K562 (cell line): ENCODE measurements around the gene SLC9A3. TPM values are rescaled to one million over a fixed set of nuclear protein-coding genes. Genes with fewer than 3 reads are reported as not detected.

Source experiments
- ATAC-seq: fragments of 200-7000 bp; cut with Tn5 transposase; 3 replicates; pipeline ENCODE4 v1.9.1; 2020; ENCODE audit warnings: moderate library complexity
- BruUV-seq: library from RNA; stranded (reverse); fragments of 400-500 nt; replicated peaks from 2 replicates; lab custom pipeline; 2021; lab: Mats Ljungman, UMichigan
- CTCF ChIA-PET: fragments of 300-600 bp; formaldehyde crosslinking; extraction: SDS; loops from one replicate; lab custom pipeline; 2021; ENCODE audit warnings: low intra/inter-chr PET ratio; lab: Yijun Ruan, JAX
- POLR2A ChIA-PET: fragments of 300-600, 350-650 bp; sonication (Branson Sonifier 250); formaldehyde crosslinking; extraction: SDS; loops from one replicate; lab custom pipeline; 2021; ENCODE audit warnings: antibody characterized with exemption, inconsistent platforms; lab: Yijun Ruan, JAX
- DNase-seq, 4 experiments: peaks; one replicate each; pipeline versions ENCODE4 v3.0.0 to v3.0.0-alpha.2; 2011 to 2018; ENCODE audit warnings: low spot score in 3 of 4, mixed read lengths in 3 of 4; ENCODE audit errors: extremely low read depth in 1 of 4
- FAIRE-seq: peaks from 2 replicates; lab custom pipeline; 2011; peaks lifted over from hg19 to GRCh38; lab: Jason Lieb, UNC
- H2AFZ ChIP-seq: 2 replicates; pipeline ENCODE4 v1.6.0; 2011; ENCODE audit warnings: low read depth, low read length, control low read depth, inconsistent platforms
- H3K27ac ChIP-seq: fragments of 200-600 bp; 3 replicates; pipeline ENCODE4 v1.8.0; 2011; ENCODE audit warnings: low read depth, mild to moderate bottlenecking, control low read depth, inconsistent platforms, low read length, moderate library complexity, mixed read lengths; ENCODE audit errors: extremely low read depth
- H3K27me3 ChIP-seq, 2 experiments: fragments of 300-600 bp in 1 of 2; 2 replicates in 1 of 2; 3 replicates in 1 of 2; pipeline versions ENCODE4 v1.6.0 to v1.8.0; 2011; ENCODE audit warnings: inconsistent platforms in 2 of 2, low read length in 2 of 2, mild to moderate bottlenecking in 1 of 2, mixed read lengths in 1 of 2, moderate library complexity in 1 of 2; ENCODE audit not compliant: control insufficient read depth in 2 of 2, insufficient read depth in 2 of 2
- H3K36me3 ChIP-seq: fragments of 300-600 bp; 3 replicates; pipeline ENCODE4 v1.8.0; 2011; ENCODE audit warnings: mild to moderate bottlenecking, low read length, inconsistent platforms; ENCODE audit not compliant: control insufficient read depth, insufficient read depth
- H3K4me1 ChIP-seq, 2 experiments: fragments of 200-600 bp in 1 of 2; replicated peaks in 1 of 2; 2 replicates in 1 of 2; 3 replicates in 1 of 2; pipeline versions ENCODE4 v1.5.1 to v1.8.0; 2011; ENCODE audit warnings: inconsistent platforms in 2 of 2, low read length in 2 of 2, mild to moderate bottlenecking in 1 of 2, mixed read lengths in 1 of 2, moderate library complexity in 1 of 2; ENCODE audit not compliant: control insufficient read depth in 2 of 2, insufficient read depth in 2 of 2
- H3K4me2 ChIP-seq: 2 replicates; pipeline ENCODE4 v1.6.1; 2011; ENCODE audit warnings: low read length, control low read depth, inconsistent platforms, mixed read lengths; ENCODE audit not compliant: insufficient read depth
- H3K4me3 ChIP-seq: fragments of 200-600 bp; sonication (generic), shearing (Covaris generic); 2 replicates; pipeline ENCODE4 v1.5.1; 2016; ENCODE audit warnings: control low read depth, inconsistent platforms
- H3K79me2 ChIP-seq: fragments of 200-600 bp; 3 replicates; pipeline ENCODE4 v1.8.0; 2011; ENCODE audit warnings: low read length, inconsistent platforms; ENCODE audit not compliant: control insufficient read depth, insufficient read depth
- H3K9ac ChIP-seq, 2 experiments: 2 replicates each; pipeline versions ENCODE4 v1.6.0 to v1.6.1; 2011; ENCODE audit warnings: low read depth in 2 of 2, low read length in 2 of 2, control low read depth in 1 of 2, inconsistent platforms in 1 of 2, mild to moderate bottlenecking in 1 of 2, mixed read lengths in 1 of 2; ENCODE audit not compliant: insufficient read depth in 1 of 2
- H3K9me1 ChIP-seq: one replicate; pipeline ENCODE4 v1.6.0; 2011; ENCODE audit warnings: inconsistent platforms, mild to moderate bottlenecking, low read length, moderate library complexity; ENCODE audit not compliant: control insufficient read depth, insufficient read depth
- H3K9me3 ChIP-seq: replicated peaks from 2 replicates; pipeline ENCODE4 v1.5.1; 2011; ENCODE audit warnings: low read depth, low read length, inconsistent platforms; ENCODE audit not compliant: control insufficient read depth, insufficient read depth
- H4K20me1 ChIP-seq: replicated peaks from 2 replicates; pipeline ENCODE4 v1.6.1; 2011; ENCODE audit warnings: low read length, inconsistent platforms, mixed read lengths; ENCODE audit not compliant: control insufficient read depth, insufficient read depth
- BRD4 ChIP-seq: fragments of 200-600 bp; sonication (generic); IDR thresholded peaks from 2 replicates; pipeline ENCODE4 v1.6.1; 2017; ENCODE audit warnings: inconsistent platforms
- CREB1 ChIP-seq, 2 experiments: sonication (generic) in 1 of 2; formaldehyde crosslinking in 1 of 2; IDR thresholded peaks; 2 replicates each; pipeline versions ENCODE4 v1.6.1 to v1.8.0; 2012 to 2022; ENCODE audit warnings: inconsistent platforms in 1 of 2, mild to moderate bottlenecking in 1 of 2, missing genetic modification reagents in 1 of 2, moderate library complexity in 1 of 2
- HSF4 ChIP-seq: fragments of 250-450 bp; sonication (Bioruptor Pico); IDR thresholded peaks from 2 replicates; pipeline ENCODE4 v2.1.2; 2022; ENCODE audit warnings: mild to moderate bottlenecking, moderate library complexity, borderline replicate concordance
- KDM2B ChIP-seq: fragments of 250-450 bp; sonication (Bioruptor Pico); IDR thresholded peaks from 2 replicates; pipeline ENCODE4 v1.8.0; 2021; ENCODE audit warnings: mild to moderate bottlenecking, moderate library complexity
- LCOR ChIP-seq: sonication (generic); formaldehyde crosslinking; IDR thresholded peaks from 2 replicates; pipeline ENCODE4 v1.8.0; 2022; ENCODE audit warnings: mild to moderate bottlenecking, missing genetic modification reagents
- NEUROD1 ChIP-seq: fragments of 150-350 bp; IDR thresholded peaks from 2 replicates; pipeline ENCODE4 v1.6.1; 2014; ENCODE audit warnings: borderline replicate concordance, low read length, low read depth; ENCODE audit not compliant: partially characterized antibody
- NR2C2 ChIP-seq, 2 experiments: fragments of 200-800 bp in 1 of 2; sonication (Bioruptor generic) in 1 of 2; sonication (generic) in 1 of 2; formaldehyde crosslinking in 1 of 2; IDR thresholded peaks; 2 replicates each; pipeline versions ENCODE4 v1.6.1 to v1.8.0; 2016 to 2022; ENCODE audit warnings: mild to moderate bottlenecking in 1 of 2, missing compliant biosample characterization in 1 of 2, missing genetic modification characterization in 1 of 2, missing genetic modification reagents in 1 of 2
- SMAD1 ChIP-seq: fragments of 150-350 bp; IDR thresholded peaks from 2 replicates; pipeline ENCODE4 v1.6.1; 2014; ENCODE audit warnings: low read length, low read depth; ENCODE audit not compliant: partially characterized antibody
- ZNF23 ChIP-seq: fragments of 250-450 bp; sonication (Bioruptor Pico); IDR thresholded peaks from 2 replicates; pipeline ENCODE4 v1.4.0; 2020; ENCODE audit warnings: mild to moderate bottlenecking
- WGBS: fragments of 100-300 bp; shearing (Covaris generic); methylation state at CpG from one replicate; pipeline ENCODE4 v1.1.6; 2016; ENCODE audit warnings: low coverage, mixed read lengths; ENCODE audit not compliant: insufficient coverage; ENCODE audit errors: missing lambda C conversion rate; 5-methylcytosine and 5-hydroxymethylcytosine counted together
- in situ Hi-C: fragments of 300-500 bp; cut with MboI; formaldehyde crosslinking; loops from 4 replicates; pipeline ENCODE4 v1.15.0; 2018; ENCODE audit warnings: inconsistent platforms, mixed read lengths
- intact Hi-C: fragments of 100-400 bp; cut with micrococcal nuclease; formaldehyde crosslinking; loops from 2 replicates; pipeline ENCODE4 v1.14.2; 2022
- polyA plus RNA-seq, 8 experiments: library from polyadenylated mRNA; depleted of rRNA in 4 of 8; stranded (reverse) in 5 of 8; unstranded in 3 of 8; fragments of >200 nt; fragmentation: Nextera tagmentation in 2 of 8; fragmentation: Illumina TruSeq in 1 of 8; extraction: Ambion mirVana in 2 of 8; extraction: Trizol in 1 of 8; gene quantifications; 2 replicates each; pipeline versions ENCODE4 v1.2.1 to v1.2.3, GENCODE V29; 2011 to 2014; ENCODE audit warnings: inconsistent platforms in 1 of 8, missing spikeins in 1 of 8
- total RNA-seq, 7 experiments: library from RNA; depleted of rRNA in 6 of 7; stranded (reverse); fragments of >200 nt in 6 of 7; fragmentation: Illumina TruSeq in 2 of 7; extraction: Trizol in 2 of 7; gene quantifications; 2 replicates each; pipeline versions ENCODE4 v1.2.1 to v1.2.3, GENCODE V29; 2011 to 2021; ENCODE audit warnings: low replicate concordance in 1 of 7
- TF ChIP-seq, protein P1 (sequence below): fragments of 200-800 bp; sonication (Bioruptor generic); IDR thresholded peaks from 2 replicates; pipeline ENCODE4 v1.6.1; 2016; ENCODE audit warnings: missing genetic modification characterization, missing compliant biosample characterization
- TF ChIP-seq, protein P2 (sequence below), 2 experiments: fragments of 200-800 bp in 1 of 2; sonication (Bioruptor generic) in 1 of 2; sonication (generic) in 1 of 2; formaldehyde crosslinking in 1 of 2; IDR thresholded peaks in 1 of 2; conservative IDR thresholded peaks in 1 of 2; 2 replicates each; pipeline versions ENCODE4 v1.5.0 to v1.6.1; 2016 to 2020; ENCODE audit warnings: missing compliant biosample characterization in 1 of 2, missing genetic modification characterization in 1 of 2, missing genetic modification reagents in 1 of 2

SLC9A3 gene
- total and polyA plus RNA-seq, 9 of the 15 experiments (the other 6 are each of a cell fraction or from before 2014, with no cell fraction given) = 1.5 to 5.8 (median 3.7) TPM; not detected in 2

DNA sequence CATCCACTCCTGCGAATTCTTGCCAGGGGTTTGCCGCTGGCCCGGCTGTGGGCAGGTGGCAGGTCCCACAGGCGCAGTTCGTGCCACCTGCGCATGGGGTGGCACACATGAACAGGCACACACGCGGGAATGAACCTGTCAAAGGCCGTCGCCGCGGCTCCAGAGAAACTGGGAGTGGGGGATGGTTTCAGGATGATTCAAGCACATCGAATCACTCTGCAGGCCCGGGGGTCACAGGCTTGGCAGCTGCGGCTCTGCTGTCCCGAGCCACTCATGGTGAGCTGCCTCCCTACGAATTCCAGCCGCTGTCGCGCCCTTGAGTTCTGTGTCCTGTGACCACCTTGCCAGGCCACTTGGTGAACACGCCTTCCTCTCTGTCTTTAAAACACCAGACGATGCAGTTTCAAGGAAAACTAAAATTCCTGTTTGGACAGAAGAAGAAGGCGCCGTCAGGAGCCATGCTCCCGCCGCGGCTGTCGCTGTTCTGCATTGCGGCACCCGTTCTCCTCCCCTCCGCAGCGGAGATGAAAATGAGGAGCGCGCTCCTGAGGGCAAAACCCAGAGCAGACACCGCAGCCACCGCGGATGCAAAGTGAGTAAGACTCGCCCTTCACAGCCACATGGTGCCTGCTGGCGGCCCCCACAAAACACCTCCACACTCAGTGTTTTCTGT, 96.7 kb downstream of the SLC9A3 start:
- WGBS = 27% methylated on average over 38 of the region's 39 CpGs
- DNase-seq = no peak

More for the DNA sequence above, 96.7 kb downstream of the SLC9A3 start:
- no peak overlapping the region for H3K27ac ChIP-seq
- FAIRE-seq = no peak
- no peak overlapping the region for H3K4me3 ChIP-seq
- intact Hi-C loops (no loop called here), in situ Hi-C loops (no loop called here)
- no peak for TF ChIP-seq LCOR (CRISPR knock-in tag)
- TF ChIP-seq ZNF23 (CRISPR knock-in tag) = no peak
- no peak for TF ChIP-seq SMAD1
- TF ChIP-seq NEUROD1 = no peak
- TF ChIP-seq, protein P1, sequence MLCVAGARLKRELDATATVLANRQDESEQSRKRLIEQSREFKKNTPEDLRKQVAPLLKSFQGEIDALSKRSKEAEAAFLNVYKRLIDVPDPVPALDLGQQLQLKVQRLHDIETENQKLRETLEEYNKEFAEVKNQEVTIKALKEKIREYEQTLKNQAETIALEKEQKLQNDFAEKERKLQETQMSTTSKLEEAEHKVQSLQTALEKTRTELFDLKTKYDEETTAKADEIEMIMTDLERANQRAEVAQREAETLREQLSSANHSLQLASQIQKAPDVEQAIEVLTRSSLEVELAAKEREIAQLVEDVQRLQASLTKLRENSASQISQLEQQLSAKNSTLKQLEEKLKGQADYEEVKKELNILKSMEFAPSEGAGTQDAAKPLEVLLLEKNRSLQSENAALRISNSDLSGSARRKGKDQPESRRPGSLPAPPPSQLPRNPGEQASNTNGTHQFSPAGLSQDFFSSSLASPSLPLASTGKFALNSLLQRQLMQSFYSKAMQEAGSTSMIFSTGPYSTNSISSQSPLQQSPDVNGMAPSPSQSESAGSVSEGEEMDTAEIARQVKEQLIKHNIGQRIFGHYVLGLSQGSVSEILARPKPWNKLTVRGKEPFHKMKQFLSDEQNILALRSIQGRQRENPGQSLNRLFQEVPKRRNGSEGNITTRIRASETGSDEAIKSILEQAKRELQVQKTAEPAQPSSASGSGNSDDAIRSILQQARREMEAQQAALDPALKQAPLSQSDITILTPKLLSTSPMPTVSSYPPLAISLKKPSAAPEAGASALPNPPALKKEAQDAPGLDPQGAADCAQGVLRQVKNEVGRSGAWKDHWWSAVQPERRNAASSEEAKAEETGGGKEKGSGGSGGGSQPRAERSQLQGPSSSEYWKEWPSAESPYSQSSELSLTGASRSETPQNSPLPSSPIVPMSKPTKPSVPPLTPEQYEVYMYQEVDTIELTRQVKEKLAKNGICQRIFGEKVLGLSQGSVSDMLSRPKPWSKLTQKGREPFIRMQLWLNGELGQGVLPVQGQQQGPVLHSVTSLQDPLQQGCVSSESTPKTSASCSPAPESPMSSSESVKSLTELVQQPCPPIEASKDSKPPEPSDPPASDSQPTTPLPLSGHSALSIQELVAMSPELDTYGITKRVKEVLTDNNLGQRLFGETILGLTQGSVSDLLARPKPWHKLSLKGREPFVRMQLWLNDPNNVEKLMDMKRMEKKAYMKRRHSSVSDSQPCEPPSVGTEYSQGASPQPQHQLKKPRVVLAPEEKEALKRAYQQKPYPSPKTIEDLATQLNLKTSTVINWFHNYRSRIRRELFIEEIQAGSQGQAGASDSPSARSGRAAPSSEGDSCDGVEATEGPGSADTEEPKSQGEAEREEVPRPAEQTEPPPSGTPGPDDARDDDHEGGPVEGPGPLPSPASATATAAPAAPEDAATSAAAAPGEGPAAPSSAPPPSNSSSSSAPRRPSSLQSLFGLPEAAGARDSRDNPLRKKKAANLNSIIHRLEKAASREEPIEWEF (CRISPR knock-in tag) = no peak
- no peak for TF ChIP-seq CREB1 (IDR thresholded peaks at IDR 0.05)
- no peak for TF ChIP-seq CREB1 (CRISPR knock-in tag; IDR thresholded peaks at IDR 0.05)
- no peak for TF ChIP-seq BRD4
- TF ChIP-seq NR2C2 (CRISPR knock-in tag; IDR thresholded peaks at IDR 0.05) = no peak
- TF ChIP-seq NR2C2 (tag; IDR thresholded peaks at IDR 0.05) = no peak
- TF ChIP-seq HSF4 (CRISPR knock-in tag) = no peak
- no peak for TF ChIP-seq KDM2B (CRISPR knock-in tag)
- TF ChIP-seq, protein P2, sequence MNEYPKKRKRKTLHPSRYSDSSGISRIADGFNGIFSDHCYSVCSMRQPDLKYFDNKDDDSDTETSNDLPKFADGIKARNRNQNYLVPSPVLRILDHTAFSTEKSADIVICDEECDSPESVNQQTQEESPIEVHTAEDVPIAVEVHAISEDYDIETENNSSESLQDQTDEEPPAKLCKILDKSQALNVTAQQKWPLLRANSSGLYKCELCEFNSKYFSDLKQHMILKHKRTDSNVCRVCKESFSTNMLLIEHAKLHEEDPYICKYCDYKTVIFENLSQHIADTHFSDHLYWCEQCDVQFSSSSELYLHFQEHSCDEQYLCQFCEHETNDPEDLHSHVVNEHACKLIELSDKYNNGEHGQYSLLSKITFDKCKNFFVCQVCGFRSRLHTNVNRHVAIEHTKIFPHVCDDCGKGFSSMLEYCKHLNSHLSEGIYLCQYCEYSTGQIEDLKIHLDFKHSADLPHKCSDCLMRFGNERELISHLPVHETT (CRISPR knock-in tag; conservative IDR thresholded peaks at IDR 0.05 in 1 of 2, IDR thresholded peaks at IDR 0.05 in 1 of 2) = no peak
- H2AFZ ChIP-seq = no peak overlapping the region
- H3K9me1 ChIP-seq = no peaks in the 10 kb centered on the region
- no peaks in the 10 kb centered on the region for H3K36me3 ChIP-seq
- H3K4me2 ChIP-seq = no peak overlapping the region
- peaks cover 10 to 67% of the 10 kb centered on the region in 2 experiments; a peak in 4 of 5 replicates for H3K27me3 ChIP-seq
- ATAC-seq = no peak
- BruUV-seq = no TSS peak
- no peaks in the 10 kb centered on the region for H3K79me2 ChIP-seq
- peaks cover 0 to 35% of the 10 kb centered on the region in 2 experiments; a peak in 2 of 5 replicates for H3K4me1 ChIP-seq
- POLR2A ChIA-PET = interaction anchor here (0.9 to 1.5 kb wide), 3 partner anchors 12 to 17 kb away, joined by 3 to 6 read pairs (median 4); no protein-coding TSS in a partner anchor
- CTCF ChIA-PET = no interaction called here
- H4K20me1 ChIP-seq = no peaks in the 10 kb centered on the region; the same call in 1 of the 2 replicates
- H3K9ac ChIP-seq = no peak overlapping the region
- H3K9me3 ChIP-seq = no peaks in the 10 kb centered on the region
